ENCODE data around the gene PDE4A. TPM values are rescaled to one million over a fixed set of nuclear protein-coding genes. Genes with fewer than 3 reads are reported as not detected.

Gene PDE4A
- total and polyA plus RNA-seq, 7 donors = 4.1 to 29.0 (median 14.4) TPM

DNA sequence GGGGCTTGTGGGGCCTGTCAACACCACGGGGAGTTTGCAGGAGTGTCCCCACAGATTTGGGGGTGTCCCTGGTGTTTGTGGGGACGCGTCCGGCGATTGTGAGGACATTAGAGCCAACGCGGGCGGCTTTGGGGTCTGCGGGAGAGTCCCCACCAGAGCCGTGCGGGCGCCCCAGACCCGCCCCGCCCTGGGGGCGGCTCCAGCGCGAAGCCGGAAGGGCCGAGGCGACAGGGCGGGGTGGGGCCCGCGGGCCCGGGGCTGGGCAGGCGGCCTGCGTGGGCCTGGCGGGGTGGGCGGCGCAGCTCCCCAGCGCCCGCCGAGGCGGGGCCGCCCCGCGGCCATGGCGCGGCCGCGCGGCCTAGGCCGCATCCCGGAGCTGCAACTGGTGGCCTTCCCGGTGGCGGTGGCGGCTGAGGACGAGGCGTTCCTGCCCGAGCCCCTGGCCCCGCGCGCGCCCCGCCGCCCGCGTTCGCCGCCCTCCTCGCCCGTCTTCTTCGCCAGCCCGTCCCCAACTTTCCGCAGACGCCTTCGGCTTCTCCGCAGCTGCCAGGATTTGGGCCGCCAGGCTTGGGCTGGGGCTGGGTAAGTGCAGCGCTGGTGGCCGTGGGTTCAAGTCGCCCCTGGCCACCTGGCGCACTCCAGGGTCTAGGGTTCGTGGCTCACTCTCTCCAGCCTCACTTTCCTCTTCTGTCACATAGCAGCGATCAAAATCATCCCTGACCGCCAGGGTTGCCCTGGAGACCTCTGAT is 10.3 kb downstream of the PDE4A start:
- ATAC-seq = peak in 2 of 4 donors; percentile 13 to 26
- peak overlapping the region; percentile 66 for H3K27ac ChIP-seq
- H3K36me3 ChIP-seq (ENCODE audit: insufficient read depth in 1 of 2, low read depth in 1 of 2) = no peaks in the 10 kb centered on the region
- TF ChIP-seq, protein P1, sequence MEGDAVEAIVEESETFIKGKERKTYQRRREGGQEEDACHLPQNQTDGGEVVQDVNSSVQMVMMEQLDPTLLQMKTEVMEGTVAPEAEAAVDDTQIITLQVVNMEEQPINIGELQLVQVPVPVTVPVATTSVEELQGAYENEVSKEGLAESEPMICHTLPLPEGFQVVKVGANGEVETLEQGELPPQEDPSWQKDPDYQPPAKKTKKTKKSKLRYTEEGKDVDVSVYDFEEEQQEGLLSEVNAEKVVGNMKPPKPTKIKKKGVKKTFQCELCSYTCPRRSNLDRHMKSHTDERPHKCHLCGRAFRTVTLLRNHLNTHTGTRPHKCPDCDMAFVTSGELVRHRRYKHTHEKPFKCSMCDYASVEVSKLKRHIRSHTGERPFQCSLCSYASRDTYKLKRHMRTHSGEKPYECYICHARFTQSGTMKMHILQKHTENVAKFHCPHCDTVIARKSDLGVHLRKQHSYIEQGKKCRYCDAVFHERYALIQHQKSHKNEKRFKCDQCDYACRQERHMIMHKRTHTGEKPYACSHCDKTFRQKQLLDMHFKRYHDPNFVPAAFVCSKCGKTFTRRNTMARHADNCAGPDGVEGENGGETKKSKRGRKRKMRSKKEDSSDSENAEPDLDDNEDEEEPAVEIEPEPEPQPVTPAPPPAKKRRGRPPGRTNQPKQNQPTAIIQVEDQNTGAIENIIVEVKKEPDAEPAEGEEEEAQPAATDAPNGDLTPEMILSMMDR (IDR thresholded peaks at IDR 0.05) = no peak
- no peaks in the 10 kb centered on the region for H3K9me3 ChIP-seq
- DNase-seq = peak; percentile 79 to 81
- 4 to 10% (median 5%) methylated on average over 34 to 75 of the region's 75 CpGs for WGBS, 3 donors
- H3K4me3 ChIP-seq = peak overlapping the region; percentile 77
- H3K27me3 ChIP-seq (ENCODE audit: insufficient read depth in 3 of 3, low read length in 2 of 3) = no peaks in the 10 kb centered on the region
- H3K4me1 ChIP-seq = peaks cover 6% of the 10 kb centered on the region
- intact Hi-C loops (cut with DNase I) = no loop called here

DNA sequence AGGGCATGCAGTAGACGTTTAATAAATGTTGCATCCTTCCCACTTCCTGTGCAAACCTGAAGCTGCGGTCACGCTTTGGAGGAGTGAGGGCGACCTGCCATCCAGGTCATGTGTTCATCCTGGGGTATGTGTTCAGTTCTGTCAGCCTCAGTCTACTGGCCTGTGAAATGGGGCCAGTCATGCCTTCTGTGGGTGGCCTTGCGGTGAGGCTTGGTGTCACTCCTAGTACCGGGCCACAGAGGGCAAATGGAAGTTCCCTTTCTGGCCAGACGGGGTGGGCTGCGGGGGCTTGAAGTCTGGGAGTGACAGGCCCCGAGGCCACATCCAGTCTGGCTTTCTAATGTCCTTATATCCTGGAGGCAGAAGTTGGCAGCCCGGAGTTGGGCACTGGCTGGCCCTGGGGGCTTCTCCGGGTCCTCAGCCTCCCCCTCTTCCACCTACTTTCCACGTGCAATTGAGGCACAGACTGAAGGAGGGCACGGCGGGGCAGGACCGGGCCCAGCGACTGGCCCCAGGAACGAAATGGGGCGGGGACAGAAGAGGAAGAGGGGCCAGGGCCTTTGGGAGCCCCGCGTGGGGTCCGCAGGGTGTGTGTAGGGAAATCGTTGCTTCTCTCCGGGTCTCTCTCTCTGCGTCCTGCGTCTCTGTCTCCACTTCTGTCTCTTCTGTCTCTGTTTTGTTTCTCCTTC is 11.1 kb downstream of the PDE4A start:
- ATAC-seq (peak in 3 of 4 donors; percentile 5 to 9 (median 6)), DNase-seq (peak; percentile 53 to 59)
- intact Hi-C loops (cut with DNase I) = no loop called here
- H3K4me3 ChIP-seq = peak overlapping the region; percentile 77
- H3K27ac ChIP-seq = peak overlapping the region; percentile 90
- no peaks in the 10 kb centered on the region for H3K27me3 ChIP-seq (ENCODE audit: insufficient read depth in 3 of 3, low read length in 2 of 3)
- no peaks in the 10 kb centered on the region for H3K36me3 ChIP-seq (ENCODE audit: insufficient read depth in 1 of 2, low read depth in 1 of 2)
- WGBS, 3 donors = 8 to 19% (median 10%) methylated on average over 19 to 25 of the region's 25 CpGs
- TF ChIP-seq, protein P1 (IDR thresholded peaks at IDR 0.05) = no peak
- peaks cover 6% of the 10 kb centered on the region for H3K4me1 ChIP-seq
- H3K9me3 ChIP-seq = no peaks in the 10 kb centered on the region

- ATAC-seq (peak; percentile 66 to 72 (median 67)), DNase-seq (peak; percentile 78 to 86)
- H3K27me3 ChIP-seq (ENCODE audit: insufficient read depth in 3 of 3, low read length in 2 of 3) = no peaks in the 10 kb centered on the region
- H3K4me3 ChIP-seq = peak overlapping the region; percentile 77
- no peaks in the 10 kb centered on the region for H3K9me3 ChIP-seq
- H3K27ac ChIP-seq = peak overlapping the region; percentile 90
- TF ChIP-seq, protein P1 (IDR thresholded peaks at IDR 0.05) = no peak
- WGBS, 3 donors = 0 to 2% (median 0%) methylated on average over 18 to 59 of the region's 64 CpGs
- intact Hi-C loops (cut with DNase I) = no loop called here
- no peaks in the 10 kb centered on the region for H3K36me3 ChIP-seq (ENCODE audit: insufficient read depth in 1 of 2, low read depth in 1 of 2)
- H3K4me1 ChIP-seq = peaks cover 6% of the 10 kb centered on the region
Measured at GRCh38 chr19:10431943-10432735, 11.8 kb downstream of the PDE4A start.

DNA sequence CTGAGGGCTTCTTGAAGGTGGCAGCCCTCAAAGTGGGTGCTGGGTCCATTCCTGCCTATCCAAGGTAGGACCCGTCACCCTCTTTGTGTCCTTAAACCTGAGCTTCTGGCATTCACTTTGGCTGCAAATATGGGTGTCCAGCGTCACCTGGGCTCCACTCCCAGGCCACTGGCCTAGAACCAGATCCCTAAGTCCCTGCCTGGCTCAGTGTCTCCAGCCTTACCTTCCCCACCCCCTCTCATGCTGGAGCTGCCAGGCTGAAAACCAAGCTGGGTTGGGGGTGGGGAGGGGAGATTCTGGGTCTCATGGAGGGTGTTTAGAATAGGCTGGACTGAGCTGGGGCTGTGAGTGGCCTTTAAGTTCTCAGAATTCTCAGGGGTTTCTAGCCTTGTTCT is 12.4 kb downstream of the PDE4A start:
- TF ChIP-seq, protein P1 (IDR thresholded peaks at IDR 0.05) = no peak
- intact Hi-C loops (cut with DNase I) = no loop called here
- WGBS, 3 donors = 28 to 43% (median 41%) methylated on average over 2 of the region's 2 CpGs
- Histone ChIP-seq H3K36me3 (ENCODE audit: insufficient read depth in 1 of 2, low read depth in 1 of 2) (no peaks in the 10 kb centered on the region), H3K9me3 (no peaks in the 10 kb centered on the region), H3K4me1 (peaks cover 6% of the 10 kb centered on the region), H3K4me3 (peak overlapping the region; percentile 77), H3K27ac (peak overlapping the region; percentile 90), H3K27me3 (ENCODE audit: insufficient read depth in 3 of 3, low read length in 2 of 3) (no peaks in the 10 kb centered on the region)
- DNase-seq (peak; percentile 62 to 81), ATAC-seq (peak; percentile 73 to 79 (median 76))

Data from psoas muscle (tissue), 8 donors.